Prostate gland (tissue), 2 donors: ENCODE data around the gene CD52. TPM values are rescaled to one million over a fixed set of nuclear protein-coding genes. Genes with fewer than 3 reads are reported as not detected.
"Not testable (repeated sequence)": the region's sequence is repeated elsewhere in the genome, so short reads cannot be mapped to it uniquely, and the experiment has no call there.

Experiments
- DNase-seq: peaks from one replicate; pipeline ENCODE4 v3.0.0-alpha.2; 2019; ENCODE audit warnings: low spot score
- H3K27ac ChIP-seq, 2 donors: fragments of 200-600 bp; sonication (generic); 2 replicates each; pipeline ENCODE4 v1.5.1; 2017 to 2019
- H3K27me3 ChIP-seq: fragments of 200-600 bp; sonication (generic); replicated peaks from 2 replicates; pipeline ENCODE4 v1.5.1; 2019; ENCODE audit not compliant: insufficient read depth
- H3K36me3 ChIP-seq, 2 donors: fragments of 200-600 bp; sonication (generic); 1 replicate in 1 of 2; 2 replicates in 1 of 2; pipeline versions ENCODE4 v1.5.1 to v1.8.1; 2017 to 2019
- H3K4me1 ChIP-seq: fragments of 200-600 bp; sonication (generic); replicated peaks from 2 replicates; pipeline ENCODE4 v1.5.1; 2019
- H3K4me3 ChIP-seq, 2 donors: fragments of 200-600 bp; sonication (generic); 2 replicates each; pipeline ENCODE4 v1.5.1; 2017 to 2019
- H3K9me3 ChIP-seq: fragments of 200-600 bp; sonication (generic); 2 replicates; pipeline ENCODE4 v1.5.1; 2017
- CTCF ChIP-seq, 4 experiments: fragments of 200-600 bp in 2 of 4; fragments of 450-650 bp in 2 of 4; sonication (generic) in 2 of 4; IDR thresholded peaks; 1 replicate in 3 of 4; 2 replicates in 1 of 4; pipeline ENCODE4 v1.5.1; 2016 to 2019; ENCODE audit warnings: antibody characterized with exemption in 4 of 4, mild to moderate bottlenecking in 2 of 4, moderate library complexity in 2 of 4
- POLR2A ChIP-seq: fragments of 450-650 bp; IDR thresholded peaks from one replicate; pipeline ENCODE4 v1.6.1; 2016; ENCODE audit warnings: antibody characterized with exemption, mild to moderate bottlenecking
- POLR2AphosphoS5 ChIP-seq: sonication (generic); formaldehyde crosslinking; IDR thresholded peaks from one replicate; pipeline ENCODE4 v1.6.1; 2017; ENCODE audit warnings: antibody characterized with exemption
- WGBS: methylation state at CpG from one replicate; pipeline ENCODE4 v1.1.5; 2018; 5-methylcytosine and 5-hydroxymethylcytosine counted together
- intact Hi-C: fragments of 100-400 bp; cut with DNase I; formaldehyde crosslinking; loops from one replicate; pipeline ENCODE4 v1.14.2; 2022
- total RNA-seq, 2 donors: library from RNA; depleted of rRNA; stranded (reverse); fragments of >200 nt; gene quantifications; one replicate each; pipeline ENCODE4 v1.1.0, GENCODE V29; 2016

The CD52 gene
- total RNA-seq, 2 donors from 2014 or later, result 3.2 to 5.3 TPM

- Histone ChIP-seq H3K27me3 (no peaks in the 10 kb centered on the region), H3K4me3 (no peak overlapping the region), H3K4me1 (no peaks in the 10 kb centered on the region), H3K36me3 (no peaks in the 10 kb centered on the region), H3K27ac (no peak overlapping the region), H3K9me3 (no peaks in the 10 kb centered on the region)
- WGBS, result 82% methylated on average over 5 of the region's 5 CpGs
- intact Hi-C loops, result no loop called here
- DNase-seq, result no peak
- TF ChIP-seq POLR2AphosphoS5 (no peak), CTCF (IDR thresholded peaks at IDR 0.05) (no peak), POLR2A (no peak)
Measured at GRCh38 chr1:26330276-26330675, 12.5 kb downstream of the CD52 start.

- H3K4me3 ChIP-seq, intact Hi-C loops, H3K36me3 ChIP-seq, H3K27me3 ChIP-seq, DNase-seq, H3K9me3 ChIP-seq, H3K27ac ChIP-seq, H3K4me1 ChIP-seq: not testable (repeated sequence)
- WGBS, result 95% methylated on average over 8 of the region's 8 CpGs
Measured at GRCh38 chr1:26333312-26333711, 15.6 kb downstream of the CD52 start.

- Histone ChIP-seq H3K27ac (peak overlapping the region; percentile 13 to 20), H3K36me3 (no peaks in the 10 kb centered on the region), H3K4me1 (no peaks in the 10 kb centered on the region), H3K4me3 (peak overlapping the region; percentile 28 to 38), H3K9me3 (no peaks in the 10 kb centered on the region), H3K27me3 (no peaks in the 10 kb centered on the region)
- 3% methylated on average over 39 of the region's 41 CpGs for WGBS
- DNase-seq, result no peak
- intact Hi-C loops, result no loop called here
- no peak for TF ChIP-seq POLR2AphosphoS5
- peak; percentile 51 for TF ChIP-seq POLR2A
Measured at GRCh38 chr1:26335774-26336476, 18.2 kb downstream of the CD52 start.

- H3K9me3 ChIP-seq, result no peaks in the 10 kb centered on the region
- no peaks in the 10 kb centered on the region for H3K4me1 ChIP-seq
- WGBS, result 21% methylated on average over 30 of the region's 52 CpGs
- TF ChIP-seq CTCF (IDR thresholded peaks at IDR 0.05) (no peak), POLR2AphosphoS5 (peak; percentile 54)
- H3K27me3 ChIP-seq, result no peaks in the 10 kb centered on the region
- intact Hi-C loops, result no loop called here
- H3K27ac ChIP-seq, result peak overlapping the region in 1 of 2 donors; percentile 13
- DNase-seq, result peak; percentile 89
- peak overlapping the region; percentile 28 to 38 for H3K4me3 ChIP-seq
- H3K36me3 ChIP-seq, result no peaks in the 10 kb centered on the region
Measured at GRCh38 chr1:26336477-26337205, 18.9 kb downstream of the CD52 start.

GRCh38 chr1:26337206-26337535 is 19.4 kb downstream of the CD52 start:
- intact Hi-C loops, result no loop called here
- TF ChIP-seq CTCF (IDR thresholded peaks at IDR 0.05) (no peak), POLR2A (no peak), POLR2AphosphoS5 (no peak)
- Histone ChIP-seq H3K27me3 (no peaks in the 10 kb centered on the region), H3K36me3 (no peaks in the 10 kb centered on the region), H3K4me1 (no peaks in the 10 kb centered on the region), H3K9me3 (no peaks in the 10 kb centered on the region), H3K4me3 (no peak overlapping the region), H3K27ac (no peak overlapping the region)
- WGBS, result 83% methylated on average over 7 of the region's 7 CpGs
- DNase-seq, result no peak

- TF ChIP-seq POLR2A, result no peak
- TF ChIP-seq CTCF (IDR thresholded peaks at IDR 0.05), result no peak
- TF ChIP-seq POLR2AphosphoS5, result no peak
- H3K9me3 ChIP-seq, result no peaks in the 10 kb centered on the region
- H3K27me3 ChIP-seq, result no peaks in the 10 kb centered on the region
- no peaks in the 10 kb centered on the region for H3K36me3 ChIP-seq
- H3K4me3 ChIP-seq, result no peak overlapping the region
- no peak overlapping the region for H3K27ac ChIP-seq
- DNase-seq, result no peak
- 86% methylated on average over 4 of the region's 4 CpGs for WGBS
- intact Hi-C loops, result no loop called here
- no peaks in the 10 kb centered on the region for H3K4me1 ChIP-seq
Measured at GRCh38 chr1:26337625-26338024, 19.9 kb downstream of the CD52 start.
